NCI-H446 (cell line): ENCODE measurements around the gene CCDC77.

ENCODE experiments used
- DNase-seq, 2 experiments: peaks; one replicate each; lab custom pipeline; 2025; lab: John Stamatoyannopoulos, UW

Gene CCDC77

DNA sequence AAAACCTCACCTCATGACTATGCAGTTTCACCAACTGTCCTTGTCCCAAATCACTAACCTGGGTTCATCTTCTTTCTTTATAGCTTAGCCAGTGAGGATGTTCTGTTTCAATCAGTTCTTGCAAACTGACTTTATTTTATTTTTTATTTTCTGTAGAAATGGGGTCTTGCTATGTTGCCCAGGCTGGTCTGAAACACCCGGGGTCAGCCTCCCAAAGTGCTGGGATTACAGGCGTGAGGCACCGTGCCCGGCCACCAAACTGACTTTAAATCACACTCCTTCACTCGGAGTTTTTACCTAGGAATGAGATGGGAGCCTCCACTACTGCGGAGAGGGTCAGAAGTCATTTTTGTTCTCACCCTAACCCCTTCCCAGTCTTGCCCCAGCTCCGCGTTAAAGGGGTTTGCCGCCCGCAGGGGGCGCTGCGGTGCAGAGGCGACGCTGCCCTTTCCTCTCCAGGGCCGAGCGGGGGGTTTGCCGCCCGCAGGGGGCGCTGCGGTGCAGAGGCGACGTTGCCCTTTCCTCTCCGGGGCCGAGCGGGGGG lies 51.3 kb downstream of the CCDC77 start:
- DNase-seq: no peak

- DNase-seq: no peak
Measured at GRCh38 chr12:454833-455232, 53.4 kb downstream of the CCDC77 start.

- no peak for DNase-seq
Measured at GRCh38 chr12:455821-456220, 54.4 kb downstream of the CCDC77 start.

GRCh38 chr12:457676-458075 lies 56.2 kb downstream of the CCDC77 start:
- DNase-seq: no peak

- DNase-seq: no peak
Measured at GRCh38 chr12:459050-459429, 57.6 kb downstream of the CCDC77 start.

GRCh38 chr12:459430-460258 lies 58.2 kb downstream of the CCDC77 start, which contains the start of gene B4GALNT3:
Gene B4GALNT3, plus strand, starts transcription at chr12:459939. Its CDS starts 438 bp downstream, at chr12:460377.
- no peak for DNase-seq

DNA sequence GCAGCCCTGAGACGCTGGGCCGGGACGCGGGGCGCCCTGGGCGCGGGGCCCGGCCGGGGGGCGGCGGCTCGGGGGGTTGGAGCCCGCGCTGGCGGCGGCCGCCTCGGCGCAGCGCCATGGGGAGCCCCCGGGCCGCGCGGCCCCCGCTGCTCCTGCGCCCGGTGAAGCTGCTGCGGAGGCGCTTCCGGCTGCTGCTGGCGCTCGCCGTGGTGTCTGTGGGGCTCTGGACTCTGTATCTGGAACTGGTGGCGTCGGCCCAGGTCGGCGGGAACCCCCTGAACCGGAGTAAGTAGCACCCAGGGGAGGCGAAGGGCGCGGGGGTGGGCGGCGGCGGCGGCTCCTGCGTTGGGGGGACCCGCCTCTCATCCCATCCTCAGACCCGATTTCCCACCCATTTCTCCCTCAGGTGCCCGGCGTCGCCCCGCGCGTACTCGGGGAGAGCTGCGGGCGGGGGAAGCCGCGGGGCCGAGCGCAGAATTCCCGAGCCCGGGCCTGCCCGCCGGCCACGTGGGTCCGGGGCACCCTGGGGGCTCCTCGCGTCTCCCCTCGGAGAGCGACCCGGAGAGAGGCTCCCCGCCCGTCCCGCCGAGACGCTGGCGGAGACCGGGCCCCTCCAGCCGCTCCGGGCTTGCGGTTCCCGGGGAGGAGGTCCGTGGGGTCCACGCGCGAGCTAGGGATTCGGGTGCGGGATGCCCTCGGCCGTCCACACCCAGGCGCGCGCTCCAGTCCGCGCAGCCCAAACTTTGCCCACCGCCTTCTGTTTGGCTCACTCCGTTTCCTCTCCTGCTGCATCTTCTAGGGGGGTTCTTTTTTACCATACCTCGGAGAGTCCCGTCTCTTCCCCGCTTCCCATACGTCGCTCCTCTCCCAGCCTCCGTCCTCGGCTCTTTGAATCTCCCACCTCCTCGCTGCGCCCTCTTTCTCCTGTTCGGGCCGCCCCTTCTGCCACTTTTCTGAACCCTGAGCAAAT lies 59.1 kb downstream of the CCDC77 start:
- DNase-seq: no peak

DNA sequence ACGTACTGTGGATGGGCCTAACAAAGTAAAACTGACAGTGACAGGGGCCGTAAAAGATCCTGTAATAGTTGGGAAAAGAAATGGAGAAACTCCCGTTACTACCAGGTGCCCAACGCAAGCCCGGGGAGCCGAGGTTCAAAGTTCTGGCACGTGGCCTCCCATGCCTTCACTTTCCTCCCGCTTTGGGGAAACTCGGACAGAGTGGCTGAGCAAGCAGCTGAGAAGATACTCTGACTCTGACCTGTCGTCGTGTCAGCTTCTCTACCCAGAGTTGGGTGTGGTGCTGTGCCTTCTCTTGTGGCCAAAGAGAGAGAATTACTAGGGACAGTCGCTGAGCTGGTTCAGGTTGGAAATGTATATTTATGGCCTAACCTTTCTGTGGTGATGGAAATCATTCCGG lies 60.0 kb downstream of the CCDC77 start:
- no peak for DNase-seq

DNA sequence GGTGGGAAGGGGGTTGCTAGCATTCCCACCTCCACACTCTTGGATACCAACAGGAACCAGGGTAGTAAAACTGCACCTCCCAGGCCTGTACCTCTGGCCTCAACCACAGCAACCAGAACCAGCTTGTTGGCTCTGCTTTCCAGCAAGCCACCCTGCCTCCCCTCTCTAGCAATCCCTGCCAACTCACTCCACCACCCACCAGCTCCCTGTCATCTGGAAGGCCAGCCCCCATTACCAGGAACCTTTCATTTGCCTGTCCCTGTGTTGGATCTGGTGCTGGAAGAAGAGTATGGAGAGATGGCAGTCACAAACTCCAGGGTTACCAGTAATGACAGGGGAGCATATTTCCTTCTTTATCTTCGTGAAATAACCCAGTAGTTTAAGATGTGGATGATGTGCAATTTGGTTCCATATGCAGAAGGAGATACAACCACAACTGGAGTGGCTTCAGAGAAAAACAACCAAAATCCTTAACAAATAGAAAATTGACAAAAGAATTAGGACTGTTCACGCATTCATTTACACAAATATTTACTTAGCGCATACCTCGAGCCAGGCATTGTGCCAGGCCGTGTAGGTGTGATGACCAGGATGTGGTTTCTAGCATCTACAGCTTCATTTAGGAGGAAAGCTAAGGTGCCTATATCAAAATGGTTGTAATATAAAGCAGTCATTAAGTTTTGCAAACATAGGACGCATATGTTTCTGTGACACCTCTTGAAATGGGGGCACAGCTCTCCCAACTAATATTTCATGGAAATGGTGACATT lies 61.7 kb downstream of the CCDC77 start:
- no peak for DNase-seq

GRCh38 chr12:464484-465267 lies 63.2 kb downstream of the CCDC77 start:
- DNase-seq: peak in 1 of 2 experiments; percentile 57

DNA sequence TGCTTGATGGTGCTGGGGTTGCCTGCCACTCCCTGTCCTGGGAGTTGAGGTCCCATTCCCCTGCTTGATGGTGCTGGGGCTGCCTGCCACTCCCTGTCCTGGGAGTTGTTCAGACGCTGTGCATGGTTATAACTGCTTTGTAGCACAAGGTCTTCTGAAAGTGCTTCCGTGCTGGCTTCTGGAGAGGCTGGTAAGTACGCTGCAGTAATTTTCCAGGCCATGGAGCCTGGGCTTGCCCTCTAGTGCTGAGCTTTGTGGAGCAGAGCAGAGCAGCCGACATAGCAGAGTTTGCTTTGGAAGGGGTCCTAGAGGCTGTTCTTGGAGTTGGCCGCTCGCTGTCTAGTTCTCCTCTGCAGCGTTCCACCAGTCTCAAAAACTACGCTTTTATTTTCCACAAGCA lies 64.6 kb downstream of the CCDC77 start:
- DNase-seq: no peak

GRCh38 chr12:466762-467161 lies 65.3 kb downstream of the CCDC77 start:
- no peak for DNase-seq

- no peak for DNase-seq
Measured at GRCh38 chr12:467591-467990, 66.1 kb downstream of the CCDC77 start.

DNA sequence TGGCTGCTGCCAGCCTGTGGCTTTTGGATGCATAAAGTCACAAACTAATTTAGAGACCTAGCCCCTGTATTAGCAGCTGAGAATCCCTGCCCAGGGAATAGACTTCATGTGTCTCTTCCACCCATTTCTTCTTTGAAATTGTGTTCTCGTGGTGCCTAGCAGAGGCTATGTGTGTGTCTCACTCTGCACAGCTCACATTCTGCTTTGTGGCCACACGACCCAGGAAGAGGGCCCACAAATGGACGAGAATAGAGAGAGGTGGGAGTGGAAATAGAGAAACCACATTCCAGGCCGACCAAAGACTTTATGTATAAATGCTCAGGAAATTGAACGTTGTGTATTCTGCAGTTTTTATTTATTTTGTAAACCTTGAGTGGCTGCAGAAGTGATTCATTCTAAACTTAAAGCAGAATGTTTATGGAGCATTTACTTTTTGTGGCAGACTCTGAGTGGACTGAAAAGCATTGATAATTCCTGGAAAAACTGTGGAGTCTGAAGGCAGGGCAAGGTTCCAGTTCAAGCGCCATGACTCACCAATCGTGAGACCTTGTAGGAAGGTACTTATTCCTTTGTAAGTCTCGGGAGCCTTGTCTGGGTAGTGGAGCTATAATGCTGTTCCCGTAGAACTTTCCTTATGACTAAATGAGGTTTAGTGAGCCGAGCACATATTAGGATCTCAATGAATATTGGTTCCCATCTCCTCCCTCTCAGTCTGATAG lies 67.4 kb downstream of the CCDC77 start:
- DNase-seq: no peak

DNA sequence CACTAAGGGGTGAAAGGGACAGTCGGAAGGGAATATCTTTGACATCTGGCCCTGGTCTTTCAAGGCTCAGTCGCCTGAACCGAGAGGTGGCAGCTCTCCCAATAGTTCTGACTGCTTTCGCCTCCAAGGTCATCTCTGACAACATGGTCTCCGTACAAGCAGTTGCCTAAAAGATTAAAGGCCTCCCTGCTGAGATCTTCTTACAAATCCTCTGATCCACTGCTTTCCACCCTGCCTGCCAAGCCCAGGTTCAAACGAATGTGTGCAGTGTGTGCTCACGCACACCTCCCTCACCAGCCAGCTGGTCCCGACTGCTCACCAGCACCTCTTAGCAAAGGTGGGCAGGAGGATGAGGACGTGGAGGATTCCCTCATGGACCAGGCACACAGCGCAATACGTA lies 68.7 kb downstream of the CCDC77 start:
- DNase-seq: no peak

DNA sequence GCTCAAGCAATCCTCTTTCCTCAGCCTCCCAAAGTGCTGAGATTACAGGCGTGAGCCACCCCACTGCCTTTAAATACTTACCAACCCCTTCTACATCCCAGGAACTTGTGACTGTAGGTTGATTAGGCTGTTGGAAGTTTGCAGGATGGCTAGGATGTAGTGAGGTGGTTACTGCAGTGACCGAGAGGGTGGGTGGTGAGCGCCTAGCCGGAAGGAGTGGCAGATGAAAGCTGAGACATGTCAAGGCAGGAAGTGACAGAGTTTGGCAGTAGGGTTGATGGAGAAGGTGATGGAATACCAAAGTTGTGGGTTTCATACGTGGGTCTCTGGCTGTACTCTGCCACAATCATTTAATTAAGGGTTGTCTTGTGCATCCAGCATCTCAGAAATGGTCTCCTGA lies 71.8 kb downstream of the CCDC77 start:
- DNase-seq: no peak

DNA sequence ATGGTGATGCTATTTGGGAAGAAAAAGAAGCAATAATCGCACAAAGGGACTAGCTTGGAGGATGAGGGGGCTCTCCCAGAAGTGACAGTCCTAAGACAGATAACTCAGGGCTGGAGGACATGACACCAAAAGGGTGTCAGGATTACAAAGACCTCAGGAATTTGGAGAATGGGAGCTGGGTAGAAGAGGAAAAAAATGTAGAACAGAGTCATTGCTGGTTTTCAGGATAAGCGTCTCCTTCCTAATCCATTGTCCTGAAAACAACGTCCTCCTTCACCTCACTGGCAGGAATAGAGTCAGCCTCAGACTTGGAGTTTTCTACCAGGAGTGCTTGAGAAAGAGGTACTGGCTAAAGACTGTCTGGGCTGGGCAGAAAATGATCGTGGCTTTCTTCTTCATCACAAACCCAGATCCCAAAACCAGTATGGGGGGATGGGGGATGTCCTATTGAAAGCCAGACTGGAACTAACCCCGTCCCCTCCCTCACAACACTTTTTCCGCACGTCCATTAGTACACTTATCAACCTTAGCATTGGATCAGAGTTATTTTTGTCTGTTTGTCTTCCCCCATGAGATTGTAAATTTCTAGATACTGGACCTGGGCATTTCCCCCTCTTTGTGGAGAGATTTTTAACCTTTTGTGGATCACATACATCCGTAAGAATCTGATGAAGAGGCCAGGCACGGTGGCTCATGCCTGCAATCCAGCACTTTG lies 72.6 kb downstream of the CCDC77 start:
- no peak for DNase-seq

DNA sequence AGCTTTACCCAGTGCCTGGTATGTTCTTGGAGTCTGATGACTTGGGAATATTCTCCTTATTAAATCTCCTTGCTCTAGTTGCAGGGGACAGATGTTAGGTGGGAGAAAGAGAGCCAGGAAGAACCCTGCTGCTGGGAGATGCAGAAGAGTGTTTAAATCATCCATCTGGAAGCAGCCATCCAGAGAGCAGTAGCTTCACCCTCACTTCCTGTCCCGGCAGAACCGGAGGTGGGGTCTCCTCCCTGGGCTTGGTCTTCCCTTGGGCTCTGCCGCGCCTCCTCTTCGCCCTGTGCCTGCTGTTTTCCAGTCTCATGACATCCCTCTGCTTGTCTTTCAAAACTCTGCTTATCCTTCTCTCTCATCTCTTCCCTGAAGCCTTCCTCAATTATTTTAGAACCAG lies 73.8 kb downstream of the CCDC77 start:
- DNase-seq: no peak

DNA sequence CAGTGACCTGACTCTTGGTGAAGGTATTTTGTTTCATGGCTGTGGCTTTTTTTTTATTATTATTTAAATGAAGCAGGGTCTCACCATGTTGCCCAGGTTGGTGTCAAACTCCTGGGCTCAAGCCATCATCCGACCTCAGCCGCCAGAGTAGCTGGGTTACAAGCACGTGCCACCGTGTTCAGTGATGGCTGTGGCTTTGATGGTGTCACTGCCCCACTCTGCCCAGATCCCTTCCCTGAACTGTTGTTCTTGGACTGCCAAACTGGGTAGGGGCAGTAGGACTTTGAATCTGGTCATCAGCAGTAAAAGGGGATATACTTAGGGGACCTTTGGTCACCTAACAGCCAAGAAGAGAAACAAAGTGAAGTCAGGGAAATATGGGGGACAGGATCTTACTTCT lies 77.7 kb downstream of the CCDC77 start:
- DNase-seq: no peak
